Measurements from ENCODE around the gene RBM38.

Gene RBM38

GRCh38 chr20:57392512-57393271 is 1.5 kb downstream of the RBM38 start:
- DNase-seq = no peak

GRCh38 chr20:57393321-57394120 is 2.3 kb downstream of the RBM38 start:
- DNase-seq = peak; percentile 16

- no peak for DNase-seq
Observed at GRCh38 chr20:57394121-57395082, 3.2 kb downstream of the RBM38 start.

- no peak for DNase-seq
Observed at GRCh38 chr20:57395111-57395966, 4.1 kb downstream of the RBM38 start.

GRCh38 chr20:57396212-57396983 is 5.2 kb downstream of the RBM38 start:
- no peak for DNase-seq

DNA sequence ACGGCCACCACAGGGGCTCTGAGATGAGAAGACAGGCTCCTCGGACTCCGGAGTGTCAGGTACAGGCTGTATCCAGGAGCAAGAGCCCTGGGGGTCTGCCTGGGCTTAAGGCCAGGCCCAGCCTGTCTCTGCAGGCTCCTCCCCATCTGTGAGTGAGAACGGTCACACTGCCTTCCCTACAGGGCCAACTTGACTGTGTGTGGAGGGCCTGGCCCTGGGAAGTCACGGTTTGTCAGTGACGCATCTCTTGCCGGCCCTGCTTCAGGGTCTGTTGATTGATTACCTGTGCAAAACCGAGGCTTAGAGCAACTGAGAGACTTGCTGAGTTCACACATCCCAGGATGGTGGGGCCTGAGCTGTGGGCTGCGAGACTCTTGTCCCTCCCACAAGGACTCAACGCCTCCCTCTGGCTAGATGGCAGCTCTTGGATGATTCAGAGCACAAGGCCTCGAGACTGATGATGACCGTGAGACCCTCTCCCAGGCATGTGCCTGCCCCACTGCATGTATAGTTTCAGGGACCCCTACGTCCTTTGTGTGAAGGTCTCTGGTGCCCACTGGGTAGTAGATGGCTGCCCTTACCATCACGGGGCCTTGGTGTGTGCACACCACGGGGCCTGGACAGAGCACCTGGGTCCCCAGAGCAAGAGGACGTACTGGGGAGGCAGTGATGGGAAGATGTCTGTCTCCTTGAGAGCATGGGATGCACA is 5.9 kb downstream of the RBM38 start:
- DNase-seq = no peak

- no peak for DNase-seq
Observed at GRCh38 chr20:57397693-57398108, 6.5 kb downstream of the RBM38 start.

GRCh38 chr20:57398231-57398821 is 7.1 kb downstream of the RBM38 start:
- no peak for DNase-seq

DNA sequence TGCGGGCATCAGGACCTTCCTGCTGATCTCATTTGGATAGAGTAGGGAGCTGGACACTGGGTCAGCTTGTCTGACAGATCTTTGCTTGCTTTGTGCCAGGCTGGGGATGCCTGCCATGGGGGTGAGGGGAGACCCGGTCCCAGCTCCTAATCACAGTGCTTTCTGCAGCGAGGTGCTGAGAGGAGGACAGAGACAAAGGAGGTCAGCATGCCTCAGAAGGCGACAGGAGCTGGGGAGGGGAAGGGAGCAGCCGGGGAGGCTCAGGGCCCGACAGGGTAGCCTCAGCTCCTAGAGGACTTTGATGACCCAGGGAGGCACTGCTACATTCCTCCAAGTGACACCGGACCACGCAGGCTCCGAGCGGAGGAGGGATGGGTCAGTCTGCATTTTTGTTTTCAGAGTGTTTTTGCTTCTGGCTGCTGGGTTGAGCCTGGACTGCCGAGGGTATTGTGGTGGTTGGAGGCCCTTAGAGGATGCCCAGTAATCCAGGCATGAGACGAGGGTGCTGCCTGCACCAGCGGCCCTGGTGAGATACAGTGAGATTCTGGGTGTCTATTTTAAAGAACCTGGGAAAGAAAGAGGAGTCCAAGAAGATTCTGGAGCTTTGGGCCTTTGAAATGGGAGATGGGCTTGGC is 7.8 kb downstream of the RBM38 start:
- DNase-seq = no peak

GRCh38 chr20:57399587-57400155 is 8.5 kb downstream of the RBM38 start:
- no peak for DNase-seq

GRCh38 chr20:57400231-57400701 is 9.1 kb downstream of the RBM38 start:
- no peak for DNase-seq

DNA sequence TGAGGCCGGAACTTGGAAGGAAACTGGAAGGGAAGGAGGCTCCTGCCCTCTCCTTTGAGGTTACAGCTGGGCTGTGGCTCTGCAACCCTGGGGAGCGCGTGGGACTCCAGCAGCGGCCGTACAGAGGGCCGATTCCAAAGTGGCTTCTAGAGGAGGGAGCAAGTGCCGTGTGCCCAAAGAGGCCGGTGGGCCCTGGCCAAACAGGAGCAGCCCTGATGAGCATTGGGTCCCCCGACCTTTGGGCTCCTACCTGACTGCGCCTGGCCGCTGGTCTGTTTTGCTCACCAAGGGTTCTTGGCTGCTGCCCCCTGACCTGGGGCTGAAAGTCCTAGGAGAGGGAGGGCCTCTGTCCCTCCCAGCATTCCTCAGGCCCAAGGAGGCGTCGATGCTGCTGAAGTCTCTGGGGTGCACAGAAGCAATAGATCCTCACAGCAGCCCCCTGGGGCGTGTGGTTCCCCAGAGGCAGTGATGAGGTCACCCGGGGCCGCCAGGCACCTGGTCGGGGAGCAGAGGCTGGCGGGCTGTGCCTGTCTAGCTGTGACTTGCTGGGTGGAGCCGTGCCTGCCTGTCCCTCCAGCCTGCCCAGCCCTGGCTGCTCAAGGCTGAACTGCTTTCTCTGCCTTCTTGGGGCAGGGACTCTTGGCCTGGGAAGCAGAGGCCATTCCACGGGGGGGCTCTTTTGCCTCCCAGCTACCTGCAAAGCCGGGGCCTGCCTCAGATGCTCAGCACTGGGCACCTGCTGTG is 9.8 kb downstream of the RBM38 start:
- no peak for DNase-seq

DNA sequence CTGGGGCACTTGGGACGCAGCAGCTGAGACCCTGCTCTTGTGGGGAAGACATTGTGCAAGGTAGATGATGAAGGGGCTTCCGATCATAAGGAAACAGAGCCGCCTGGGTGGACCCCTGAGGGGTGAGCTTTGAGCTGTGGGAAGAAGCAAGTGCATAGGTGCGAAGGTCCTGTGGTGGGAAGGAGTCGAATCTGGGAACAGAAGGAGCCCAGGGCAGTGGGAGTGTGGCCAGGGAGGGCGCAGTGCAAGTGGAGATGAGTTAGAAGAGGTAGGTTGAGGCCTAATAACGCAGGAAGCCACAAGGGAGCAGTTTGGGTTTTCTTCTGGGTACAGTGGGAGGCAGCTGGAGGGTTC is 10.3 kb downstream of the RBM38 start:
- no peak for DNase-seq

GRCh38 chr20:57402206-57403125 is 11.3 kb downstream of the RBM38 start:
- DNase-seq = no peak

DNA sequence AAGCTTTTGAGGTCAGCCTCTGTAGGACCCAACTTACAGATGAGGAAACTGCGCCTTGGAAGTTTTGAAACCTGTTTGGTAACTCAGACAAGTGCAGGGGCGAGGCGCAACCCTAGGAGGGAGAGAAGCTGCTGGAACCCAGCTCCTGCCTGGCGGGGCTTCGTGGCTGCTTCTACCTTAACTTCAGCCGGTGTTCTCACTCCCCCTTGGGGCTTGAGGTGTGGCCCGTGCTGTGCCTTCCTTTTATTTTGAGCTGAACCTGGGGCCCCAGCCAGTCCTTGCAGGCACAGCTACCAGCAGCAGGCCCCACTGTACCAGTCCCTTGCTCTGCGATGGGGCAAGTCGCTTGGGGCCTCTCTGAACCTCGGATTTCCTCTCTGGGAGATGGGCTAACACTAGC is 12.0 kb downstream of the RBM38 start:
- no peak for DNase-seq

- DNase-seq = no peak
Observed at GRCh38 chr20:57404006-57404405, 12.8 kb downstream of the RBM38 start.

GRCh38 chr20:57404419-57405072 is 13.3 kb downstream of the RBM38 start:
- no peak for DNase-seq
